ENCODE measurements around the gene GRK5. TPM values are rescaled to one million over a fixed set of nuclear protein-coding genes. Genes with fewer than 3 reads are reported as not detected.

GRK5 gene
- total and polyA plus RNA-seq, 2 experiments from 2014 or later = 5.2 to 13.7 TPM

GRCh38 chr10:119396709-119397071 is 189.3 kb downstream of the GRK5 start:
- Histone ChIP-seq H3K27ac (no peak overlapping the region), H2AFZ (no peak overlapping the region), H3K9ac (no peak overlapping the region), H3K79me2 (ENCODE audit: insufficient read depth) (no peaks in the 10 kb centered on the region), H3K9me2 (ENCODE audit: insufficient read depth) (no peaks in the 10 kb centered on the region), H3K27me3 (replicated peaks; ENCODE audit: insufficient read depth) (no peaks in the 10 kb centered on the region), H4K20me1 (ENCODE audit: insufficient read depth) (no peaks in the 10 kb centered on the region), H3K9me3 (ENCODE audit: low read depth) (no peaks in the 10 kb centered on the region), H3K4me2 (ENCODE audit: unreplicated experiment) (no peak overlapping the region), H3K4me1 (ENCODE audit: insufficient read depth) (peaks cover 12% of the 10 kb centered on the region; the same call in 1 of the 2 replicates), H3K36me3 (ENCODE audit: low read depth) (no peaks in the 10 kb centered on the region), H3F3A (ENCODE audit: insufficient read depth) (0 out of 2 replicates have a peak, but pooled peaks cover 13% of the 10 kb centered on the region), H3K4me3 (no peak overlapping the region)
- WGBS, 2 experiments (ENCODE audit: low coverage in 1 of 2, low lambda C conversion rate in 2 of 2, missing lambda C conversion rate in 2 of 2) = 93 to 100% methylated on average over 1 of the region's 1 CpG
- in situ Hi-C loops (cut with MboI) = no loop called here
- no peak for TF ChIP-seq EZH2phosphoT487 (IDR thresholded peaks at IDR 0.05; ENCODE audit: insufficient read depth, low read depth)
- TF ChIP-seq EZH2 (IDR thresholded peaks at IDR 0.05; ENCODE audit: insufficient read depth, poor library complexity, severe bottlenecking) = no peak
- DNase-seq = no peak

- no peak for TF ChIP-seq EZH2 (IDR thresholded peaks at IDR 0.05; ENCODE audit: insufficient read depth, poor library complexity, severe bottlenecking)
- TF ChIP-seq EZH2phosphoT487 (IDR thresholded peaks at IDR 0.05; ENCODE audit: insufficient read depth, low read depth) = no peak
- H3F3A ChIP-seq (ENCODE audit: insufficient read depth) = 0 out of 2 replicates have a peak, but pooled peaks cover 9% of the 10 kb centered on the region
- no peak for DNase-seq
- in situ Hi-C loops (cut with MboI) = no loop called here
- no peaks in the 10 kb centered on the region for H3K36me3 ChIP-seq (ENCODE audit: low read depth)
- H3K9ac ChIP-seq = no peak overlapping the region
- no peaks in the 10 kb centered on the region for H3K79me2 ChIP-seq (ENCODE audit: insufficient read depth)
- H3K4me1 ChIP-seq (ENCODE audit: insufficient read depth) = peaks cover 11% of the 10 kb centered on the region
- no peak overlapping the region for H3K27ac ChIP-seq
- H4K20me1 ChIP-seq (ENCODE audit: insufficient read depth) = no peaks in the 10 kb centered on the region
- H3K9me2 ChIP-seq (ENCODE audit: insufficient read depth) = no peaks in the 10 kb centered on the region
- WGBS, 2 experiments (ENCODE audit: low coverage in 1 of 2, low lambda C conversion rate in 2 of 2, missing lambda C conversion rate in 2 of 2) = 97% methylated on average over 6 of the region's 6 CpGs
- no peaks in the 10 kb centered on the region for H3K9me3 ChIP-seq (ENCODE audit: low read depth)
- no peaks in the 10 kb centered on the region for H3K27me3 ChIP-seq (replicated peaks; ENCODE audit: insufficient read depth)
- H3K4me3 ChIP-seq = no peak overlapping the region
- no peak overlapping the region for H3K4me2 ChIP-seq (ENCODE audit: unreplicated experiment)
- no peak overlapping the region for H2AFZ ChIP-seq
These were observed 190.0 kb downstream of the GRK5 start for GRCh38 chr10:119397416-119397815.

- Histone ChIP-seq H3K27me3 (replicated peaks; ENCODE audit: insufficient read depth) (no peaks in the 10 kb centered on the region), H3K79me2 (ENCODE audit: insufficient read depth) (0 out of 2 replicates have a peak, but pooled peaks cover 1% of the 10 kb centered on the region), H3K9me3 (ENCODE audit: low read depth) (no peaks in the 10 kb centered on the region), H3K9me2 (ENCODE audit: insufficient read depth) (no peaks in the 10 kb centered on the region), H4K20me1 (ENCODE audit: insufficient read depth) (no peaks in the 10 kb centered on the region), H3K4me1 (ENCODE audit: insufficient read depth) (peaks cover 14% of the 10 kb centered on the region), H3K4me3 (no peak overlapping the region), H3K27ac (no peak overlapping the region), H3K36me3 (ENCODE audit: low read depth) (no peaks in the 10 kb centered on the region), H3F3A (ENCODE audit: insufficient read depth) (0 out of 2 replicates have a peak, but pooled peaks cover 14% of the 10 kb centered on the region), H2AFZ (no peak overlapping the region), H3K9ac (no peak overlapping the region), H3K4me2 (ENCODE audit: unreplicated experiment) (no peak overlapping the region)
- in situ Hi-C loops (cut with MboI) = no loop called here
- DNase-seq = no peak
- no peak for TF ChIP-seq EZH2 (IDR thresholded peaks at IDR 0.05; ENCODE audit: insufficient read depth, poor library complexity, severe bottlenecking)
- no peak for TF ChIP-seq EZH2phosphoT487 (IDR thresholded peaks at IDR 0.05; ENCODE audit: insufficient read depth, low read depth)
- WGBS, 2 experiments (ENCODE audit: low coverage in 1 of 2, low lambda C conversion rate in 2 of 2, missing lambda C conversion rate in 2 of 2) = 87 to 88% methylated on average over 5 of the region's 5 CpGs
These were observed 191.6 kb downstream of the GRK5 start for GRCh38 chr10:119398996-119399395.

GRCh38 chr10:119399466-119399865 is 192.1 kb downstream of the GRK5 start:
- Histone ChIP-seq H3K27me3 (replicated peaks; ENCODE audit: insufficient read depth) (no peaks in the 10 kb centered on the region), H3K4me1 (ENCODE audit: insufficient read depth) (peaks cover 14% of the 10 kb centered on the region), H3K36me3 (ENCODE audit: low read depth) (no peaks in the 10 kb centered on the region), H2AFZ (no peak overlapping the region), H3K9me3 (ENCODE audit: low read depth) (no peaks in the 10 kb centered on the region), H3K4me2 (ENCODE audit: unreplicated experiment) (no peak overlapping the region), H3K4me3 (no peak overlapping the region), H3K79me2 (ENCODE audit: insufficient read depth) (0 out of 2 replicates have a peak, but pooled peaks cover 6% of the 10 kb centered on the region), H3K9me2 (ENCODE audit: insufficient read depth) (no peaks in the 10 kb centered on the region), H4K20me1 (ENCODE audit: insufficient read depth) (no peaks in the 10 kb centered on the region), H3F3A (ENCODE audit: insufficient read depth) (0 out of 2 replicates have a peak, but pooled peaks cover 14% of the 10 kb centered on the region), H3K27ac (no peak overlapping the region), H3K9ac (no peak overlapping the region)
- in situ Hi-C loops (cut with MboI) = no loop called here
- no peak for TF ChIP-seq EZH2phosphoT487 (IDR thresholded peaks at IDR 0.05; ENCODE audit: insufficient read depth, low read depth)
- no peak for TF ChIP-seq EZH2 (IDR thresholded peaks at IDR 0.05; ENCODE audit: insufficient read depth, poor library complexity, severe bottlenecking)
- 94 to 98% methylated on average over 3 of the region's 3 CpGs for WGBS, 2 experiments (ENCODE audit: low coverage in 1 of 2, low lambda C conversion rate in 2 of 2, missing lambda C conversion rate in 2 of 2)
- no peak for DNase-seq
